MM.1S (cell line): ENCODE data around the gene MMD.

Experiments
- DNase-seq: peaks from one replicate; pipeline ENCODE4 v3.0.0-alpha.2; 2015
- H2AFZ ChIP-seq: fragments of 300-600 bp; sonication (generic); 2 replicates; pipeline ENCODE4 v1.6.0; 2016; ENCODE audit warnings: antibody characterized with exemption, low read length
- H3F3A ChIP-seq: fragments of 300-600 bp; sonication (generic); 2 replicates; pipeline ENCODE4 v1.6.1; 2016; ENCODE audit warnings: mild to moderate bottlenecking, antibody characterized with exemption, low read length, moderate library complexity, mixed read lengths; ENCODE audit not compliant: insufficient read depth
- H3K27ac ChIP-seq: fragments of 300-600 bp; sonication (generic); 2 replicates; pipeline ENCODE4 v1.5.1; 2016; ENCODE audit warnings: mild to moderate bottlenecking, low read length
- H3K27me3 ChIP-seq: fragments of 300-600 bp; sonication (generic); replicated peaks from 2 replicates; pipeline ENCODE4 v1.6.0; 2016; ENCODE audit warnings: low read length; ENCODE audit not compliant: insufficient read depth
- H3K36me3 ChIP-seq: fragments of 300-600 bp; sonication (generic); replicated peaks from 2 replicates; pipeline ENCODE4 v1.6.1; 2016; ENCODE audit warnings: mild to moderate bottlenecking, low read length, mixed read lengths; ENCODE audit not compliant: insufficient read depth
- H3K4me1 ChIP-seq: fragments of 300-600 bp; sonication (generic); 2 replicates; pipeline ENCODE4 v1.6.1; 2016; ENCODE audit warnings: low read length, mixed read lengths
- H3K4me2 ChIP-seq: fragments of 300-600 bp; sonication (generic); 2 replicates; pipeline ENCODE4 v1.6.0; 2016; ENCODE audit warnings: low read depth, low read length
- H3K4me3 ChIP-seq: fragments of 300-600 bp; sonication (generic); 2 replicates; pipeline ENCODE4 v1.5.1; 2016; ENCODE audit warnings: low read length, mixed read lengths
- H3K79me2 ChIP-seq: fragments of 300-600 bp; sonication (generic); 2 replicates; pipeline ENCODE4 v1.6.1; 2016; ENCODE audit warnings: mixed run types, low read length, mixed read lengths
- H3K9ac ChIP-seq: fragments of 300-600 bp; sonication (generic); 2 replicates; pipeline ENCODE4 v1.6.1; 2016; ENCODE audit warnings: low read length, mixed read lengths
- H3K9me2 ChIP-seq: fragments of 300-600 bp; sonication (generic); replicated peaks from 2 replicates; pipeline ENCODE4 v1.6.1; 2016; ENCODE audit warnings: mild to moderate bottlenecking, low read length, mixed read lengths; ENCODE audit not compliant: insufficient read depth
- H3K9me3 ChIP-seq: fragments of 300-600 bp; sonication (generic); replicated peaks from 2 replicates; pipeline ENCODE4 v1.6.1; 2016; ENCODE audit warnings: mild to moderate bottlenecking, low read length, mixed read lengths; ENCODE audit not compliant: insufficient read depth
- H4K20me1 ChIP-seq: fragments of 300-600 bp; sonication (generic); 2 replicates; pipeline ENCODE4 v1.6.1; 2016; ENCODE audit warnings: mild to moderate bottlenecking, low read length, moderate library complexity, mixed read lengths; ENCODE audit not compliant: insufficient read depth
- CTCF ChIP-seq: fragments of 300-600 bp; sonication (generic); IDR thresholded peaks from 2 replicates; pipeline ENCODE4 v1.5.1; 2016; ENCODE audit warnings: antibody characterized with exemption, low read length, mixed read lengths
- EZH2 ChIP-seq: fragments of 300-600 bp; sonication (generic); optimal IDR thresholded peaks from 2 replicates; pipeline ENCODE3; 2017; ENCODE audit warnings: low read depth, mild to moderate bottlenecking, antibody characterized with exemption, low read length, mixed read lengths
- EZH2phosphoT487 ChIP-seq: fragments of 300-600 bp; sonication (generic); IDR thresholded peaks from 2 replicates; pipeline ENCODE4 v1.6.1; 2018; ENCODE audit warnings: antibody characterized with exemption, low read length

Gene MMD

GRCh38 chr17:55394357-55395021 is 27.1 kb downstream of the MMD start:
- Histone ChIP-seq H3F3A (no peaks in the 10 kb centered on the region), H3K79me2 (no peaks in the 10 kb centered on the region), H3K27ac (no peak overlapping the region), H4K20me1 (no peaks in the 10 kb centered on the region), H3K27me3 (no peaks in the 10 kb centered on the region), H3K4me3 (no peak overlapping the region), H3K4me2 (no peak overlapping the region), H3K4me1 (no peaks in the 10 kb centered on the region), H3K9me3 (no peaks in the 10 kb centered on the region), H3K9ac (no peak overlapping the region), H3K36me3 (no peaks in the 10 kb centered on the region), H3K9me2 (no peaks in the 10 kb centered on the region), H2AFZ (no peak overlapping the region)
- no peak for TF ChIP-seq CTCF
- no peak for TF ChIP-seq EZH2phosphoT487
- no peak for TF ChIP-seq EZH2
- DNase-seq: no peak

- no peaks in the 10 kb centered on the region for H3K79me2 ChIP-seq
- H3K27me3 ChIP-seq: no peaks in the 10 kb centered on the region
- no peak overlapping the region for H3K4me3 ChIP-seq
- no peak overlapping the region for H3K27ac ChIP-seq
- 0 out of 2 replicates have a peak, but pooled peaks cover 2% of the 10 kb centered on the region for H3F3A ChIP-seq
- no peak for DNase-seq
- H4K20me1 ChIP-seq: no peaks in the 10 kb centered on the region
- no peak overlapping the region for H3K4me2 ChIP-seq
- no peaks in the 10 kb centered on the region for H3K36me3 ChIP-seq
- H3K9me2 ChIP-seq: no peaks in the 10 kb centered on the region
- no peaks in the 10 kb centered on the region for H3K4me1 ChIP-seq
- no peak overlapping the region for H3K9ac ChIP-seq
- no peak for TF ChIP-seq CTCF
- TF ChIP-seq EZH2phosphoT487: no peak
- no peak for TF ChIP-seq EZH2
- H3K9me3 ChIP-seq: no peaks in the 10 kb centered on the region
- H2AFZ ChIP-seq: no peak overlapping the region
Observed at GRCh38 chr17:55391764-55392467, 29.7 kb downstream of the MMD start.

GRCh38 chr17:55391244-55391757 is 30.3 kb downstream of the MMD start:
- Histone ChIP-seq H4K20me1 (no peaks in the 10 kb centered on the region), H3K9me3 (no peaks in the 10 kb centered on the region), H3K36me3 (no peaks in the 10 kb centered on the region), H3K4me3 (no peak overlapping the region), H3K27ac (no peak overlapping the region), H3K9ac (no peak overlapping the region), H3K79me2 (no peaks in the 10 kb centered on the region), H3K27me3 (no peaks in the 10 kb centered on the region), H2AFZ (no peak overlapping the region), H3K4me2 (no peak overlapping the region), H3K4me1 (no peaks in the 10 kb centered on the region), H3K9me2 (no peaks in the 10 kb centered on the region), H3F3A (0 out of 2 replicates have a peak, but pooled peaks cover 2% of the 10 kb centered on the region)
- TF ChIP-seq EZH2 (no peak), EZH2phosphoT487 (no peak), CTCF (no peak)
- no peak for DNase-seq
